GM12801 (cell line): ENCODE data around the gene EIF3A.

Source experiments
- CTCF ChIP-seq: IDR thresholded peaks from one replicate; pipeline ENCODE4 v1.5.1; 2011; ENCODE audit warnings: control low read depth; ENCODE audit not compliant: insufficient read length; ENCODE audit errors: extremely low read depth

Gene EIF3A

GRCh38 chr10:119051775-119052174, 28.8 kb downstream of the EIF3A start:
- no peak for TF ChIP-seq CTCF

- no peak for TF ChIP-seq CTCF
These were observed 30.8 kb downstream of the EIF3A start for GRCh38 chr10:119049777-119050176.

GRCh38 chr10:119049361-119049760, 31.3 kb downstream of the EIF3A start:
- no peak for TF ChIP-seq CTCF

- TF ChIP-seq CTCF, result no peak
These were observed 35.1 kb downstream of the EIF3A start for GRCh38 chr10:119045561-119045960.

GRCh38 chr10:119042169-119042568, 38.4 kb downstream of the EIF3A start:
- no peak for TF ChIP-seq CTCF

GRCh38 chr10:119041326-119041725, 39.3 kb downstream of the EIF3A start:
- TF ChIP-seq CTCF, result no peak

GRCh38 chr10:119039161-119039560, 41.5 kb downstream of the EIF3A start:
- no peak for TF ChIP-seq CTCF
